NCI-H226 (cell line): ENCODE measurements around the gene ARMS2.

ENCODE experiments used
- DNase-seq: peaks from one replicate; pipeline ENCODE4 v3.0.0-alpha.2; 2015

The ARMS2 gene

GRCh38 chr10:122454603-122455080 is at the start of gene ARMS2:
ARMS2 (plus strand) TSS chr10:122454653; CDS start chr10:122454728, 75 bp downstream.
- no peak for DNase-seq

- DNase-seq: no peak
Measured at GRCh38 chr10:122407375-122408125, 46.9 kb upstream of the ARMS2 start.

- DNase-seq: no peak
Measured at GRCh38 chr10:122413327-122413726, 41.1 kb upstream of the ARMS2 start.

- DNase-seq: no peak
Measured at GRCh38 chr10:122417667-122418066, 36.8 kb upstream of the ARMS2 start.

GRCh38 chr10:122419016-122419415 is 35.4 kb upstream of the ARMS2 start:
- no peak for DNase-seq

- no peak for DNase-seq
Measured at GRCh38 chr10:122419876-122420623, 34.4 kb upstream of the ARMS2 start.

GRCh38 chr10:122420624-122421007 is 33.8 kb upstream of the ARMS2 start:
- DNase-seq: no peak

GRCh38 chr10:122421054-122421625 is 33.3 kb upstream of the ARMS2 start:
- no peak for DNase-seq

- no peak for DNase-seq
Measured at GRCh38 chr10:122421742-122422141, 32.7 kb upstream of the ARMS2 start.

GRCh38 chr10:122422266-122422989 is 32.0 kb upstream of the ARMS2 start:
- DNase-seq: no peak

GRCh38 chr10:122424059-122424458 is 30.4 kb upstream of the ARMS2 start:
- DNase-seq: no peak

- DNase-seq: no peak
Measured at GRCh38 chr10:122426829-122427228, 27.6 kb upstream of the ARMS2 start.

GRCh38 chr10:122427280-122427679 is 27.2 kb upstream of the ARMS2 start:
- DNase-seq: no peak

- DNase-seq: no peak
Measured at GRCh38 chr10:122435212-122435827, 19.1 kb upstream of the ARMS2 start.

- DNase-seq: peak; percentile 16
Measured at GRCh38 chr10:122441961-122442360, 12.5 kb upstream of the ARMS2 start.

GRCh38 chr10:122445469-122445868 is 9.0 kb upstream of the ARMS2 start:
- no peak for DNase-seq

GRCh38 chr10:122445904-122446303 is 8.5 kb upstream of the ARMS2 start:
- DNase-seq: no peak

GRCh38 chr10:122446668-122447423 is 7.6 kb upstream of the ARMS2 start:
- peak; percentile 38 for DNase-seq

- no peak for DNase-seq
Measured at GRCh38 chr10:122448600-122448999, 5.9 kb upstream of the ARMS2 start.

GRCh38 chr10:122449153-122449552 is 5.3 kb upstream of the ARMS2 start:
- DNase-seq: no peak

- no peak for DNase-seq
Measured at GRCh38 chr10:122450353-122450990, 4.0 kb upstream of the ARMS2 start.
